HepG2 (cell line): ENCODE measurements around the gene SWI5. TPM values are rescaled to one million over a fixed set of nuclear protein-coding genes. Genes with fewer than 3 reads are reported as not detected.

ENCODE experiments used
- BHLHE40 ChIP-seq: IDR thresholded peaks from 2 replicates; pipeline ENCODE4 v1.6.1; 2011; ENCODE audit warnings: low read length, improper control_type of control experiment
- GATAD2A ChIP-seq: IDR thresholded peaks from 2 replicates; pipeline ENCODE4 v1.6.1; 2016
- HMG20A ChIP-seq: IDR thresholded peaks from 2 replicates; pipeline ENCODE4 v1.6.1; 2016; ENCODE audit warnings: borderline replicate concordance
- HNF4G ChIP-seq, 2 experiments: sonication (generic) in 1 of 2; formaldehyde crosslinking in 1 of 2; IDR thresholded peaks; 2 replicates each; pipeline versions ENCODE4 v1.4.0 to v1.6.1; 2011 to 2020; ENCODE audit warnings: borderline replicate concordance in 2 of 2, low read depth in 2 of 2, mild to moderate bottlenecking in 2 of 2, low read length in 1 of 2, missing genetic modification reagents in 1 of 2, moderate library complexity in 1 of 2
- HNRNPK ChIP-seq: fragments of 200-400 bp; formaldehyde crosslinking; IDR thresholded peaks from 2 replicates; pipeline ENCODE4 v1.6.1; 2018; ENCODE audit warnings: low read length, low read depth, moderate library complexity, mild to moderate bottlenecking; ENCODE audit not compliant: poor library complexity, severe bottlenecking
- HOXD1 ChIP-seq: sonication (generic); formaldehyde crosslinking; IDR thresholded peaks from 2 replicates; pipeline ENCODE4 v1.5.0; 2020; ENCODE audit warnings: missing genetic modification reagents
- NR2F2 ChIP-seq: IDR thresholded peaks from 2 replicates; pipeline ENCODE4 v1.6.1; 2012; ENCODE audit warnings: low read depth, inconsistent platforms, borderline replicate concordance
- SYNCRIP ChIP-seq: fragments of 200-400 bp; formaldehyde crosslinking; IDR thresholded peaks from 2 replicates; pipeline ENCODE4 v1.6.1; 2018; ENCODE audit warnings: mild to moderate bottlenecking, low read depth, low read length; ENCODE audit not compliant: insufficient read depth
- TAF1 ChIP-seq: sonication (generic); formaldehyde crosslinking; IDR thresholded peaks from 2 replicates; pipeline ENCODE4 v1.4.0; 2020; ENCODE audit warnings: missing genetic modification reagents
- ZNF274 ChIP-seq: sonication (generic); formaldehyde crosslinking; IDR thresholded peaks from 2 replicates; pipeline ENCODE4 v1.5.1; 2020; ENCODE audit warnings: mild to moderate bottlenecking, missing genetic modification reagents
- ZNF660 ChIP-seq: sonication (generic); formaldehyde crosslinking; IDR thresholded peaks from 2 replicates; pipeline ENCODE4 v1.5.1; 2020; ENCODE audit warnings: mild to moderate bottlenecking, low read depth, missing genetic modification reagents, borderline replicate concordance
- ZNF781 ChIP-seq: sonication (generic); formaldehyde crosslinking; IDR thresholded peaks from 2 replicates; pipeline ENCODE4 v1.5.1; 2020; ENCODE audit warnings: borderline replicate concordance, mild to moderate bottlenecking, missing genetic modification reagents; ENCODE audit errors: not compliant biosample characterization
- ZSCAN25 ChIP-seq: sonication (generic); formaldehyde crosslinking; IDR thresholded peaks from 2 replicates; pipeline ENCODE4 v1.8.0; 2022; ENCODE audit warnings: mild to moderate bottlenecking, missing genetic modification reagents
- polyA plus RNA-seq, 8 experiments: library from polyadenylated mRNA; depleted of rRNA in 3 of 8; stranded (reverse) in 7 of 8; unstranded in 1 of 8; fragments of >200 nt; fragmentation: Illumina TruSeq in 4 of 8; extraction: Trizol in 4 of 8; gene quantifications; 2 replicates each; pipeline versions ENCODE4 v1.2.1 to v1.2.3, GENCODE V29; 2011 to 2016; ENCODE audit warnings: low read depth in 4 of 8, missing spikeins in 1 of 8, mixed read lengths in 1 of 8; ENCODE audit not compliant: insufficient read depth in 1 of 8
- total RNA-seq, 5 experiments: library from RNA; depleted of rRNA; stranded (reverse); fragments of >200 nt; fragmentation: Illumina TruSeq; extraction: Trizol; gene quantifications; 2 replicates each; pipeline ENCODE4 v1.2.3, GENCODE V29; 2016; ENCODE audit warnings: low read depth in 1 of 5
- TF ChIP-seq, protein P1 (sequence below): sonication (generic); formaldehyde crosslinking; IDR thresholded peaks from 2 replicates; pipeline ENCODE4 v1.4.0; 2020; ENCODE audit warnings: mild to moderate bottlenecking, missing genetic modification reagents
- TF ChIP-seq, protein P2 (sequence below): sonication (generic); formaldehyde crosslinking; IDR thresholded peaks from 2 replicates; pipeline ENCODE4 v1.4.0; 2020; ENCODE audit warnings: mild to moderate bottlenecking, missing genetic modification reagents
- TF ChIP-seq, protein P3 (sequence below): sonication (generic); formaldehyde crosslinking; IDR thresholded peaks from 2 replicates; pipeline ENCODE4 v1.4.0; 2020; ENCODE audit warnings: mild to moderate bottlenecking, low read depth, missing genetic modification reagents
- TF ChIP-seq, protein P4 (sequence below): sonication (generic); formaldehyde crosslinking; IDR thresholded peaks from 2 replicates; pipeline ENCODE4 v1.4.0; 2020; ENCODE audit warnings: mild to moderate bottlenecking, missing genetic modification reagents
- TF ChIP-seq, protein P5 (sequence below): sonication (generic); formaldehyde crosslinking; conservative IDR thresholded peaks from 2 replicates; pipeline ENCODE4 v1.5.0; 2020; ENCODE audit warnings: missing genetic modification reagents
- TF ChIP-seq, protein P6 (sequence below): sonication (generic); IDR thresholded peaks from 2 replicates; pipeline ENCODE4 v1.6.1; 2016; ENCODE audit warnings: low read depth, borderline replicate concordance
- TF ChIP-seq, protein P7 (sequence below): conservative IDR thresholded peaks from 2 replicates; pipeline ENCODE4 v1.6.1; 2018; ENCODE audit warnings: missing genetic modification reagents

The SWI5 gene
- total and polyA plus RNA-seq, 2 of the 13 experiments (the other 11 are each of a cell fraction or from before 2014, with no cell fraction given), result 39.2 to 41.0 TPM

DNA sequence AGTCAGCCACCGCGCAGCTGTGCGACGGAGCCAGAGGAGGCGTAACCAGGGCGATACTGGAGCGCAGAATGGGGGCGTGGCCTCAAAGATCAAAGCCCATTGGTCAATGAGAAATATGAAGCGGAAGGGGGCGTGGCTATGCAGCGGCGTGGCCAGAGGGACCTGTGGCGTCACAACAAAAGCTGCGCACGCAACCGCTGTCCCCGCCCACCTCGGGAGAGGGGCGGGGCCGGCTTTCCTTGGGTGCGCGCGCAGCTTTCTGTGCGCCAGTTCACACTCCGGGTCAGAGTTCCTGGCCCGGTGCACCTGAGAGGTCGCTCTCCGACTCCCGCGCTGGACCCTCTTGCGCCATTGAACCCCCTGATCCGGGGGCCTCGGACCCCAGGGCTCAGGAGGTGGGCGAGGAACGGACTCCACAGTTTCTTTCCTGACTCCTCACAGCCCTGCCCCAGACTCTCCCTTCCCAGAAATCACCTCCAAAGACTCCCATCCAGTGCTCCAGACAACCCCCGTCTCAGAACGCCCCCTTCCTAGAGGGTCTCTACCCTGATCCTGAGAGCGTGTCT is at the start of gene SWI5 (continued):
- TF ChIP-seq, protein P1, sequence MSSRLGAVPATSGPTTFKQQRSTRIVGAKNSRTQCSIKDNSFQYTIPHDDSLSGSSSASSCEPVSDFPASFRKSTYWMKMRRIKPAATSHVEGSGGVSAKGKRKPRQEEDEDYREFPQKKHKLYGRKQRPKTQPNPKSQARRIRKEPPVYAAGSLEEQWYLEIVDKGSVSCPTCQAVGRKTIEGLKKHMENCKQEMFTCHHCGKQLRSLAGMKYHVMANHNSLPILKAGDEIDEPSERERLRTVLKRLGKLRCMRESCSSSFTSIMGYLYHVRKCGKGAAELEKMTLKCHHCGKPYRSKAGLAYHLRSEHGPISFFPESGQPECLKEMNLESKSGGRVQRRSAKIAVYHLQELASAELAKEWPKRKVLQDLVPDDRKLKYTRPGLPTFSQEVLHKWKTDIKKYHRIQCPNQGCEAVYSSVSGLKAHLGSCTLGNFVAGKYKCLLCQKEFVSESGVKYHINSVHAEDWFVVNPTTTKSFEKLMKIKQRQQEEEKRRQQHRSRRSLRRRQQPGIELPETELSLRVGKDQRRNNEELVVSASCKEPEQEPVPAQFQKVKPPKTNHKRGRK (CRISPR knock-in tag), result no peak
- TF ChIP-seq SYNCRIP (no peak), HNF4G (IDR thresholded peaks at IDR 0.05; ENCODE audit: borderline replicate concordance, low read depth, low read length) (peak; percentile 71; the same call in 1 of the 2 replicates), HNF4G (CRISPR knock-in tag; IDR thresholded peaks at IDR 0.05; ENCODE audit: borderline replicate concordance, low read depth) (no peak), ZNF660 (CRISPR knock-in tag) (no peak), HMG20A (CRISPR knock-in tag) (no peak), BHLHE40 (no peak), NR2F2 (peak; percentile 82), HNRNPK (no peak), ZNF274 (peak; percentile 70), ZSCAN25 (no peak), GATAD2A (CRISPR knock-in tag) (no peak), HOXD1 (CRISPR knock-in tag) (no peak), ZNF781 (CRISPR knock-in tag) (no peak), TAF1 (CRISPR knock-in tag) (peak; percentile 90)
- TF ChIP-seq, protein P2, sequence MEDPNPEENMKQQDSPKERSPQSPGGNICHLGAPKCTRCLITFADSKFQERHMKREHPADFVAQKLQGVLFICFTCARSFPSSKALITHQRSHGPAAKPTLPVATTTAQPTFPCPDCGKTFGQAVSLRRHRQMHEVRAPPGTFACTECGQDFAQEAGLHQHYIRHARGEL (CRISPR knock-in tag), result no peak
- TF ChIP-seq, protein P3, sequence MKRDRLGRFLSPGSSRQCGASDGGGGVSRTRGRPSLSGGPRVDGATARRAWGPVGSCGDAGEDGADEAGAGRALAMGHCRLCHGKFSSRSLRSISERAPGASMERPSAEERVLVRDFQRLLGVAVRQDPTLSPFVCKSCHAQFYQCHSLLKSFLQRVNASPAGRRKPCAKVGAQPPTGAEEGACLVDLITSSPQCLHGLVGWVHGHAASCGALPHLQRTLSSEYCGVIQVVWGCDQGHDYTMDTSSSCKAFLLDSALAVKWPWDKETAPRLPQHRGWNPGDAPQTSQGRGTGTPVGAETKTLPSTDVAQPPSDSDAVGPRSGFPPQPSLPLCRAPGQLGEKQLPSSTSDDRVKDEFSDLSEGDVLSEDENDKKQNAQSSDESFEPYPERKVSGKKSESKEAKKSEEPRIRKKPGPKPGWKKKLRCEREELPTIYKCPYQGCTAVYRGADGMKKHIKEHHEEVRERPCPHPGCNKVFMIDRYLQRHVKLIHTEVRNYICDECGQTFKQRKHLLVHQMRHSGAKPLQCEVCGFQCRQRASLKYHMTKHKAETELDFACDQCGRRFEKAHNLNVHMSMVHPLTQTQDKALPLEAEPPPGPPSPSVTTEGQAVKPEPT (CRISPR knock-in tag), result no peak
- TF ChIP-seq, protein P4, sequence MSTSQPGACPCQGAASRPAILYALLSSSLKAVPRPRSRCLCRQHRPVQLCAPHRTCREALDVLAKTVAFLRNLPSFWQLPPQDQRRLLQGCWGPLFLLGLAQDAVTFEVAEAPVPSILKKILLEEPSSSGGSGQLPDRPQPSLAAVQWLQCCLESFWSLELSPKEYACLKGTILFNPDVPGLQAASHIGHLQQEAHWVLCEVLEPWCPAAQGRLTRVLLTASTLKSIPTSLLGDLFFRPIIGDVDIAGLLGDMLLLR (CRISPR knock-in tag), result 0 out of 2 replicates have a peak, but pooled peaks have one; percentile 73
- TF ChIP-seq, protein P5, sequence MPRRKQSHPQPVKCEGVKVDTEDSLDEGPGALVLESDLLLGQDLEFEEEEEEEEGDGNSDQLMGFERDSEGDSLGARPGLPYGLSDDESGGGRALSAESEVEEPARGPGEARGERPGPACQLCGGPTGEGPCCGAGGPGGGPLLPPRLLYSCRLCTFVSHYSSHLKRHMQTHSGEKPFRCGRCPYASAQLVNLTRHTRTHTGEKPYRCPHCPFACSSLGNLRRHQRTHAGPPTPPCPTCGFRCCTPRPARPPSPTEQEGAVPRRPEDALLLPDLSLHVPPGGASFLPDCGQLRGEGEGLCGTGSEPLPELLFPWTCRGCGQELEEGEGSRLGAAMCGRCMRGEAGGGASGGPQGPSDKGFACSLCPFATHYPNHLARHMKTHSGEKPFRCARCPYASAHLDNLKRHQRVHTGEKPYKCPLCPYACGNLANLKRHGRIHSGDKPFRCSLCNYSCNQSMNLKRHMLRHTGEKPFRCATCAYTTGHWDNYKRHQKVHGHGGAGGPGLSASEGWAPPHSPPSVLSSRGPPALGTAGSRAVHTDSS, result no peak
- TF ChIP-seq, protein P6, sequence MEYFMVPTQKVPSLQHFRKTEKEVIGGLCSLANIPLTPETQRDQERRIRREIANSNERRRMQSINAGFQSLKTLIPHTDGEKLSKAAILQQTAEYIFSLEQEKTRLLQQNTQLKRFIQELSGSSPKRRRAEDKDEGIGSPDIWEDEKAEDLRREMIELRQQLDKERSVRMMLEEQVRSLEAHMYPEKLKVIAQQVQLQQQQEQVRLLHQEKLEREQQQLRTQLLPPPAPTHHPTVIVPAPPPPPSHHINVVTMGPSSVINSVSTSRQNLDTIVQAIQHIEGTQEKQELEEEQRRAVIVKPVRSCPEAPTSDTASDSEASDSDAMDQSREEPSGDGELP, result peak; percentile 70; the same call in 1 of the 2 replicates
- TF ChIP-seq, protein P7, sequence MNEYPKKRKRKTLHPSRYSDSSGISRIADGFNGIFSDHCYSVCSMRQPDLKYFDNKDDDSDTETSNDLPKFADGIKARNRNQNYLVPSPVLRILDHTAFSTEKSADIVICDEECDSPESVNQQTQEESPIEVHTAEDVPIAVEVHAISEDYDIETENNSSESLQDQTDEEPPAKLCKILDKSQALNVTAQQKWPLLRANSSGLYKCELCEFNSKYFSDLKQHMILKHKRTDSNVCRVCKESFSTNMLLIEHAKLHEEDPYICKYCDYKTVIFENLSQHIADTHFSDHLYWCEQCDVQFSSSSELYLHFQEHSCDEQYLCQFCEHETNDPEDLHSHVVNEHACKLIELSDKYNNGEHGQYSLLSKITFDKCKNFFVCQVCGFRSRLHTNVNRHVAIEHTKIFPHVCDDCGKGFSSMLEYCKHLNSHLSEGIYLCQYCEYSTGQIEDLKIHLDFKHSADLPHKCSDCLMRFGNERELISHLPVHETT (CRISPR knock-in tag), result 0 out of 2 replicates have a peak, but pooled peaks have one; percentile 39
